CD4-positive, alpha-beta T cell treated with Interleukin-12 subunit alpha and Interleukin-12 subunit beta, for 1 hour (primary cell): ENCODE data around the gene GLB1L3.
"Not testable (repeated sequence)": the region's sequence is repeated elsewhere in the genome, so short reads cannot be mapped to it uniquely, and the experiment has no call there.

Experiments used
- DNase-seq: peaks from one replicate; pipeline ENCODE4 v3.0.0-alpha.2; 2020

GLB1L3 gene

DNA sequence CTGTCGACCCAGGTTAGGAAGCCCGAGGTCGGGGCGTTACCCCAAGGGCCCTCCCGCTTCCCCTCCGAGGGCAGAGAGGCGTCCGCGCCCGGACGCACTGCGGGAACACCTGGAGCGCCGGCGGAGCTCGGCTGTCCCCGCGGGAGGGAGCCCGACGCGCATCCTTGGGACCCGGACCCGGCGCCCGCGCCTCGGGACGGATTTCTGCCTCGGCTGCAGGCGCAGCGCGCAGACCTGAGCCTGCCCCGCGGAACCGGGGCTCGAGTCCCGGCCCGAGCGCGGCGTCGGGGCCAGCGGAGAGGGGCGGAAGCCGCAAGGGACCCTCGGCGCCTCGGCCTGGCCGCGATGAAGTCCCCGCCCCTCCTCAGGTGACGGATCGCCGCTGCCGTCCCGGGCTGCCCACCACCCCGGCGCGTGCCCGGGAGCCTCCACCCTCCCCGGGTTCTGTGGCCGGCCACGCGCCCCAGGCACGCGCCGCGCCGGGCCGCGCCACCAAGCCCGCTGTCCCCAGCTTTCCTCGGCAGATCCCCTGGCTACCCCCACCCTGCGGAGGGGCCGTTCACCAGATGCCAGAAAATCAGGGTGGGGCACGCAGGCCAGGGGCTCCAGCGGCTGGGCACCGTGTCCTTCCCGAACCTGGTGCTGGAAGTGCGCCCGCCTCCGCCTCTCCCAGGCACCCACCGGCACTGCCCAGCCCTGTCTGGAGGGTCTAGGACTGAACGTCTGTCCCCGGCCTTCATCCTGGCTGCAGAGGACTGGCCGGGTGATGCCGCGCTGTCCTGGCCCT, 410 bp downstream of the GLB1L3 start:
- no peak for DNase-seq

DNA sequence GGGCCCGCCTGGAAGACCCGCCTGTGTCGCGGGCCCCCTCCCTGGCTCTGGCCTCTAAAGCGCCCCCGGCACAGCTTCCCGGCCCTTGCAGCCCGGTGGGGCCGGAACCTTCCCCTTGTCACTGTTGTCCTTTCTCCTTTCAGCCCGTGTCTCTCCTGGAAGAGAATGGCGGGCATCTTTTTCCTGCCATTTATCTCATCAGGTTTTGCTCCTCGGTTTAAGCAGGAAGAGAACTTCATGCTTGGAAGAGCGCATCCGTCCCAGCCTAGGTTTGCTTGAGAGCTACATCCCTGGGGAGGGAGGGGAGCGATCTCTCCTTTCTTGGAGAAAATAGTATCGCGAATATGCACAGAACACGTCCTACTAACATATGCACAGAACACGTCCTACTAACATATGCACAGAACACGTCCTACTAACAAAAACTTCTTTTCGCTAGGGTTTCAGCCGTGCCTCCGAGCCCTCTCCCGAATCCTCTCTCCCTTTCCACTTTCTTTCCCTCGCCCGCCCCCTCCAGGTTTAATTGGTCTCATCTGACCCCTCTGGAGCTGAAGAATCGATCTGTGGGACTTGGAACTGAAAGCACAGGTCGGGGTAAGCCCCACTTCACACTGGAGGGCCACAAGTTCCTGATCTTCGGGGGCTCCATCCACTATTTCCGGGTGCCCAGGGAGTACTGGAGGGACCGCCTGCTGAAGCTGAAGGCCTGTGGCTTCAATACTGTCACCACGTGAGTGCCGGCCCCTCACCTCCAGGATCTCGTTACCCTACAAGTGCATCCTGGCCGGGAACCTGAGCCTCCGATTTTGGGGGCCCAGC, 1.2 kb downstream of the GLB1L3 start:
- no peak for DNase-seq

DNA sequence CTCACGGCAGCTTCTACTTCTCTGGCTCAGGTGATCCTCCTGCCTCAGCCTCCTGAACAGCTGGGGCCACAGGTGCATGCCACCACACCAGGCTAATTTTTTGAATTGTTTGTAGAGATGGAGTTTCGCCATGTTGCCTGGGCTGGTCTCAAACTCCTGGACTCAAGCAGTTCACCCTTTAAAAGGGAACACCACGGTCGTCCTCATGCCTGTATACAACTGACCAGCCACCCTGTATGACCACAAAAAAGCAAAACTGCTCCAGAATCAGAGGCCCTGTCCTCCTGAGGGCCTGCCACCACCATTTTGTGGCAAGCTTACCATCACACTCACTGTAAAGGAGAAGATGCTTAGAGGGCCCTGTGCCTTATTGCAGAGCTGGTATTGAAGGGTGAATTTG, 2.2 kb downstream of the GLB1L3 start:
- DNase-seq, result no peak

DNA sequence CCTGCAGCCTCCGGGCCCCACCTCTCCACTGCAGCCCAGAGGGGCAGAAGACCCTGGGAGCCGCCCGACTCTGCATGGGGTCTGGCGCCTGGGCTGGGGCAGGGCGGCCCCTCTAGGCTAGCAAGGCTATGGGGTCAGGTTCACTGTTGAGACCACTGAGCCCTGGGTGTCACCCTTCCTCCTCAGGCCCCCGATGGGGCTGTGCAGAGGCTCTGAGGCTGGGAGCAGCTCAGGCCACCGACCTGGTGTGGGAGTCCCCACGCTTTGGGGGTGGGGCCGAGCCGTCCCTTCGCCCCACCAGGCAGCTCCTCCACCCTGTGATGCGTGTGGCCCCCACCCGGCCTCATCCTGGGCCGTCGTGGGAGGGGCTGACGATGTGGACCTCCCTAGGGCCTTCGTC, 5.5 kb downstream of the GLB1L3 start:
- not testable (repeated sequence) for DNase-seq

DNA sequence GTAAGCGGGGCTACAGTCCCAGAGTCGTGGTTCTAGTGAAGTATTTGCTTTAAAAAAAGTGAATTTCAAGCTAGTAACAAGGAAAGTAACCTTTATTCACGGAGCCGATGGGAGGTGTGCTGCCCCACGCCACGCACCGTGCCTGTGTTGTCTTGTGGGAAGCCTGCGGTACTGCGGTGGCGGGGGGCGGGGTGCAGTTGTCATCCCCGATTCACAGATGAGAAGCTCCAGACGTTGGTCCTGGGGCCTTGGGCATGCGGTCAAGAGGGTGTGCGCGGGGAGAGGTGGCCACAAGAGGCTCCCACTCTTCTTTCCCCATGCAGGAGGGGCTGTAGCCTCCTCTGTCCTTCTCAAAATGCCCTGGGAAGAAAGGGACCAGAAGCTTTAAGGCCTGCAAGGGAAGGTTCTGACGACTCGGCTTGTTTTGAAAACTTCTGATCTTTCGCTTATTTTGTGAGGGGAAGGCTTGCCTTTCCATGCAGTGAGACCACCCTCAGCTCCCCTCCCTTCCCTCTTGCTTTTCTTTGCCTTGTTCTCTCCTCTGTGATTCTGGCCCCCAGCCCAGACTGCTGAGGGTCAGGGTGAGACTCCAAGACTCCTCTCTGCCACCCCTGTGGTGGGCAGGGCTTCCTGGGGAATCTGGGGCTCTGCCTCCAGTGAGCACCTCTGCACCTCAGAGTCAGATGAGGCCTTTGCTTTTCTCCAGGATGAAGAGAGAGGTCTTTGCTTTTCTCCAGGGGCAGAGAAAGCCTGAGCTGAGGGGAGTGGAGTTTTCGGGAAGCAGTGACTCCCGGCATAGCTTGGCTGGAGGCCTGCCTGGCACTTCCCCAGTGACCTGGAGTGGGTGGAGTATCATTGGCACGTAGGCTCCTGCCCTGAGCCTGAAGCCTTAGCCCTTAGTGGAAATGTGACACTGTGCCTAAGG, 6.2 kb downstream of the GLB1L3 start:
- DNase-seq, result no peak

DNA sequence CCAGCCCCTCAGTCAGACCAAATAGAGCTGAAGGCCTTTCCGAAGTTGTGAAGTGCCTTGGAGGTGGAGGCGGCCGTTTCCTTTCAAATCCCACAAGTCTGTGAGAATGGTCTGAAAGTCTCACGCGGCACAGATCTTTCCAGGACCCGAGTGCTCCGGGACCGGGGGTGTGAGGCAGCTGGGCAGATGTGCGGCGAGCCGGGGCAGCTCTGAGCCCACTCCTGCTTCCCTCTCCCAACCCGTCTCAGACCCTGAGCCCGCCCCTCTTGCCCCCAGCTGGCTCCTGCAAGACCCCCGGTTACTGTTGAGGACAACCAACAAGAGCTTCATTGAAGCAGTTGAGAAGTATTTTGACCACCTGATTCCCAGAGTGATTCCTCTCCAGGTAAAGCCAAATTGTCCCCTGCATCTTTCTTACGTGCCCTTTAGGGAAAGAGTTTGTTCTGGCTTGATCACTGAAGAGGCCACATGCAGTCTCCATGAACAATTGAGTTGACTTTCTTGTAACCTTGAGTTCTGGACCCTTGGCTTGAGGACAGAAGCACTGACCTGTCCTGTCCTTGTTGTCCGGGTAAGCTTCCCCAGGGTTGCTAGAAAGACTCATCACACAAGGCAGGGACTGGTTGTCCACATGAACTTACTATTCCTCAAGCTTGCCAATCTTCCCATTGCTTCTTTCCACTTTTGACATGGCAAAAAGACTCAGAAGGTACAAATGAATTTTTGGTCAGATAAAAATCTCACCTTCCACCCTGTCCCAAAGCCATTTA, 7.5 kb downstream of the GLB1L3 start:
- no peak for DNase-seq

DNA sequence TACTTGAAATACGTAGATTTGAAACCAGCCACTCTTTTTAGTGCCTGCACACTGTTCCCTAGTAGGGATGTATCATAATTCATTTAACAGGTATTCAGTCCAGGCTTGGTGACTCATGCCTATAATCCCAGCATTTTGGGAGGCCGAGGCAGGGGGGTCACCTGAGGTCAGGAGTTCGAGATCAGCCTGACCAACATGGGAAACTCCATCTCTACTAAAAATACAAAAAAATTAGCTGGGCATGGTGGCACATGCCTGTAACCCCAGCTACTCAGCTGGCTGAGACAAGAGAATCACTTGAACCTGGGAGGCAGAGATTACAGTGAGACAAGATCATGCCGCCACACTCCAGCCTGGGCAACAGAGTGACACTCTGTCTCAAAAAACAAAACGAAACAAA, 8.2 kb downstream of the GLB1L3 start:
- DNase-seq, result not testable (repeated sequence)

DNA sequence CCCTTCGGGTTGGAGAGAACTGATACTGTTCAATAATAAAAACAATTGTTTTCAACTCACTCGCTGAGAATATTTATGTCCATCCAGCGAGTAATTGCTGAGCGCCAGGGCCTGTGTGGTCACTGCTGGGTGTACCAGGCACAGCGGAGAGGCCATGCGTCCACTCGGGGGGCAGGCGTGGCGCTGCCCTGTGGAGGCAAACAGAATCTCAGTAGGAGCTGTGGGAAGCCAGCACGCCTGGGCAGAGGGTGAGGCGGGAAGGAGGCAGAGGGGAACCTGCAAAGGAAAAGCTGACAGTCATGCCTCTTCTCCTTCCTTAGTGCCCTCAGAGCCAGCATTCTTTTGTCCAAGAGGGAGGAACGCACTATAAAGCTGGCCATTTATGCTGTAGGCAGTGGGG, 11.4 kb downstream of the GLB1L3 start:
- no peak for DNase-seq

DNA sequence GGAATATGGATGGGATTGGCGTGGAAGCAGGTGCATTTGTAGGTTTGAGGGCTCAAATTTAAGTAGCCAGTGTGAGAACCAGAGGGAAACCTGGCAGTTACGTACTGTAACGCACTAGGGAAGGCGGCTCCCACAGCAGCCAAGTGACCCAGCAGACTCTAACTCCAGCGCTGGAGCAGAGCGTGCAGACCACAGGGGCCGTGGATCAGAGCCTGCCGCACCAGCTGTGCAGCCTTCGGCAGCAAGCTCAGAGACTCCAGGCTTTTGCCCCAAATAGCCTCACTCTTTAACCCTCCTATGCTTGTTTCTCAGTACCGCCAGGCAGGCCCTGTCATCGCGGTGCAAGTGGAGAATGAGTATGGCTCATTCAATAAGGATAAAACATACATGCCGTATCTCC, 12.3 kb downstream of the GLB1L3 start:
- DNase-seq, result no peak

DNA sequence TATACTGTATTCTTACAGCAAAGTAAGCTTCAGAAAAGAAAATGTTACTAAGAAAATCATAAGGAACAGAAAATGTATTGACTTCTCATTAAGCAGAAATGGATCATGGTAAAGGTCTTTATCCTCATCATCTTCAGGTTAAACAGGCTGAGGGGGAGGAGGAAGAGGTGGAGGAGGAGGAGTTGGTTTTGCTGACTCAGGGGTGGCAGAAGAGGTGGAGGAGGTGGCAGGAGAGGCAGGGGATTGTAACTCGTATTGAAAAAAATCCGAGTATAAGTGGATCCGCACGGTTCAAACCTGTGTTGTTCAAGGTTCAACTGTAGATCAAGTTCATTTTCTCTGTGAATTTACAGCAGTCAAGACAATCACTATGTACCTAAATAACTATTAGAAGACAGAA, 13.0 kb downstream of the GLB1L3 start:
- no peak for DNase-seq

DNA sequence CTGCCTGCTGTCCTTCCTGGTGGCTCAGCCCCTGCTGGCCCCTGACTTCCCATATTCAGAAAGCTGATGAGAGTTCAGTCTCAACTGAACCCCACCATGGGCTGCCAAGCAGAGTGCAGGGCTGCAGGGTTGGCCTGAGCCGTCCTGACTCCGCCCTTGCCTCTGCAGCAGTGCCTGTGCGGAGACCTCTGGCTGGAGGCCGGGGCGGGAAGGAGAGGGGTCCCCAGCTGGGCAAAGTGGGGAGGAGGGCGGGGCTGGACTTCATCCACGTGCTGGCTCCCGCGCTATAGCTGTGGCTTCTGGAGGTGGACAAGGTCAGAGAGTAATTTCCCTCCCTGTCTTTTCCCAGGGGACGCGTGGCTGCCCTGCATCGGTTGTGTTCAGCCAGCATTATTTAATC, 13.6 kb downstream of the GLB1L3 start:
- no peak for DNase-seq

DNA sequence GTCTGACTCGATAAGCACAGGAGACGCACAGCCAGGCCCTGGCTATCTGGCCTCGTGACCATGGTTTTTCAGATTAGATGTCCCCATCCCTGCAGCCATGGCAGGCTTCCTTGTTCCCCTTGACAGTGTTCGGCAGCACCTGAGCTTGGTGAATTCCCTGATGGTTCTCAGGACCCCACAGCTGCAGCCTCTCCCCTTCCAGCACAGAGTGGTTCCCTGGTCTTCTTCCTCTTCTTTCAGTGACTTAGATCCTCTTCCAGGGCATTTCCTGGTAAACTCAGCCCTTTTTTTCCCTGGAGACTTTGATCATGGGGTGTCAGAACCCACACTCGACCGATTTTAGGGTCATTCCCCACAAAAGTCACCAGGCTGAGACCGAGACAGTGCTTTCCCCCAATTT, 14.5 kb downstream of the GLB1L3 start:
- no peak for DNase-seq

DNA sequence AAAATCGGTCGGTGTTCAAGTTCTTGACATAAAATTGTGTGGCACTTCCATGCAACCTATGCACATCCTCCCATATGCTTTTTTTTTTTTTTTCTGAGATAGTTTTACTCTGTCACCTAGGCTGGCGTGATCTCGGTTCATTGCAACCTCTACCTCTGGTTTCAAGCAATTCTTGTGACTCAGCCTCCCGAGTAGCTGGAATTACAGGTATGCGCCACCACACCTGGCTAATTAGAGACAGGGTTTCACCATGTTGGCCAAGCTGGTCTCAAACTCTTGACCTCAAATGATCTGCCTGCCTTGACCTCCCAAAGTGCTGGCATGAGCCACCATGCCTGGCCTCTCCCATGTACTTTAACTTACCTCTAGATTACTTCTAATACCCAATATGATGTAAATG, 15.0 kb downstream of the GLB1L3 start:
- no peak for DNase-seq

DNA sequence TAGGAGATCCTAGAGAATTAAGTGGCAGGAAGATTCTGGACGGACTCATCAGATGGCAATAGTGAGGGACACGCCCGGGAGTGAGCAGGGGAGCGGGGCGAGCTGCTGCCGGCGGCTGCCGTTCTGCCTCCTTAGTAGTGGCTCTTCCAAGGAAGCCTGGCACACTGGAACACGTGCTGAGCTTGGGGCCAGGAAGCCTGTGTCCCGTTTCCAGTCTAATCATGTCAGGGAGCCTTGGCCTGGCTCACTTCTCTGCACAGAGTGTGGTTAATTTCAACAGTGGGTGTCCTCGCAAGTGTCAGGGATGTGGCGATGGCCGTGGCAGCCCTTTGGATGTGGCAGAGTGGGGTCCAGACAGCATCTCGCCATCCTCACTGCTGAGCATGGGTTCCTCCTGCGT, 16.5 kb downstream of the GLB1L3 start:
- no peak for DNase-seq

DNA sequence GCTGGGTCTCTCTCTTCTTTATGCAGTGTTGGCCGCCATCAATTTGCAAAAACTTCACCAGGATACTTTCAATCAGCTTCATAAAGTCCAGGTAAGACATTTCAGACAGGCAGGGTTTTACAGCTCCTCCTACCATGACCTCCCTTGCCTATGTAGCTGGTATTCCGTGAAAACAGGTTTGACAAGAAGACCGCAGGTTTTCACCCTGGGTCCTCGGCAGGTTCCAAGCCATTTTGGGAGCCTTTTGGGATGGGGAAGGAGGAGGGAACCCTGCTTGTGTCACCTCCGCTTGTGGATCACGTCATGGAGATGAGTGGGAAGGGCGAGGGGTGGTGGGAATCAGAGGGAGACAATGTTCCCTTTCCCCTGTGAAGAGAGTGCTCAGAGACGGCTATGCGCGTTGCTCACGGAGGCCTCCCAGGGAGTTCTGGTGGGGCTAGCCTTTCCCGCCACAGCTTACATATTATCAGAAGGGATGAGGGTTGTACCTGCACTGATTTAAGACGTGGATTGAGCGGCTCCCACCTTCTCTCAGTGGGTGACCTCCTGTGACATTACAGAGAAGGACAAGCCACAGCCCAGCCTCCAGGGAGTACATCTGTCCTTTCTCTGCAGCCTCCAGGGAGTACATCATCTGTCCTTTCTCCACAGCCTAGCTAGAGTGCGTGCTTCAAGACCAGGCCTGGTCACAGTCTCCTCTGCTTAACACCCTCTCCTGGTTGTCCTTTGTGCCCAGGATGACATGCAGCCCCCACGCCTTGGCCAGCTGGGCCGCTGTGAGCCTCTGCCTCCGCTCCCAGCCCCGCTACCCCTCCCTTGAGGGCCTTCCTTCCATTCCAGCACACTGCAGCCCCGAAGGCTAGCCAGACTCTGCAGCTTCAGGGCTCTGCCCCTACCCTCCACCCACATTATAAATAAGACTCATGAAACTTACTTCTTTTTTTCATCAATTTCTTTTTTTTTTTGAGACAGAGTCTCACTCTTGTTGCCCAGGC, 17.2 kb downstream of the GLB1L3 start:
- DNase-seq, result no peak

DNA sequence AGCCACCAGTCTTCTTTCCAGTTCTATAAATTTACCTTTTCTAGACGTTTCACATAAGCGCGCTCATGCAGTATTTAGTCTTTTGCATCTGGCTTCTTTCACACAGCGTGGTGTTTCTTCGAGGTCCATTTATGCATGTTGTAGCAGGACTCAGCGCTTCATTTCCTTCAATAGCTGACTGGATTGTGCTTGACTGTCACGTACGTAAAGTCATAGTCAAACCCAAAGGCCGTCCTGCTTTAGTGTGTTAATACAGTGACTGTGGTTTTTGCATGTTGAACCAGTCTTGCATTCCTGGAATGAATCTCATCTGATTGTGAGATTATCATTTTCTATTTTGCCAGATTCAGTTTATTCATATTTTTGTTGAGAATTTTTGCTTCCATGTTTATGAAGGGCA, 18.5 kb downstream of the GLB1L3 start:
- DNase-seq, result no peak

DNA sequence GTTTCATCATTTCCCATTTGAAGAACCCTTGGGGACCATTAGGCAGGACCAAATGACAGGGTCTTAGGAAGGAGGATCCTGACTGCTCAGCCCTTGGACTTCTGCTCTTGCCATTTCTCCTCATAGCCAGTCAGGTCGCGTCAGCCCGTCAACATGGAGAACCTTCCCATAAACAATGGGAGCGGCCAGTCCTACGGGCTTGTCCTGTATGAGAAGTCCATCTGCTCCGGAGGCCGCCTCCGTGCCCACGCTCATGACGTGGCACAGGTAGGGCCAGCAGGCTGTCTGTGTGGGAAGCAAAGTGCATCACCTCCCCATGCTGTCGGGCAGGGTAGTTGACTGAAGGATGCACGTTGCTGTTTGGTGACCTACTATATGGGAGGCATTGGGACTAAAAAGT, 36.0 kb downstream of the GLB1L3 start:
- DNase-seq, result no peak

DNA sequence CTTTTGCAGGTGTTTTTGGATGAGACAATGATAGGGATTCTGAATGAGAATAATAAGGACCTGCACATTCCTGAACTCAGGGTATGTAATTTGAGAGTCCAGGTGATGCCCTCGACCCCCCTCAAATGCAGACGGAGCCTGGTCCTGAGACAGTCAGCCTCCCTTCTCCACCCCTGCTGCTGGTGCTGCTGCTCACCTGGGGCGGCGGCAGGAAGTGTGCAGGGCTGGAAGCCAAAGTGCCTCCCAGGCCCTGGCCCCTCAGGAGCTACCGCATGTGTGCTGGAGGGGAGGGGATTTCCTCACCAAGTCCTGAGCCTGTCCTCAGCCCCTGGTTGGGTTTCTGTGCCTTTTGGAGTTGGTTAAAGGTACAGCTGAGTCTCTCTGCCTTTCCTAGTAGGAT, 36.6 kb downstream of the GLB1L3 start:
- no peak for DNase-seq

DNA sequence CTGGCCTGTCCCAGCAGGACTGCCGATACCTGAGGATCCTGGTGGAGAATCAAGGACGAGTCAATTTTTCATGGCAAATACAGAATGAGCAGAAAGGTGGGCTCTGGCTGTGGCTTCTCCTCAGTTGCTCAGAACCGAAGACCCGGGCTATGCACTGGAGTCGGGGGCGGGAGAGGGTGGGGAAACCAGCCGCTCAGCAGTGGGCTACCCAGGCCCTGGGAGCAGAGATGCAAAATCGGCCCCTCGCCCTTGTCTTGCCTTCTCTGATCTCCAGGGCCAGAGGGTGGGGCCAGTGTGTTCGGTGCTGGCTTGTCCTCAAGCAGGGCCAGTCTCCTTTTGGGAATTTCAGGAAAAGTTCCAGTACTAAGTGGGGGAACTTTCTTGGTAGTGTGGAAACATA, 37.2 kb downstream of the GLB1L3 start:
- DNase-seq, result no peak

DNA sequence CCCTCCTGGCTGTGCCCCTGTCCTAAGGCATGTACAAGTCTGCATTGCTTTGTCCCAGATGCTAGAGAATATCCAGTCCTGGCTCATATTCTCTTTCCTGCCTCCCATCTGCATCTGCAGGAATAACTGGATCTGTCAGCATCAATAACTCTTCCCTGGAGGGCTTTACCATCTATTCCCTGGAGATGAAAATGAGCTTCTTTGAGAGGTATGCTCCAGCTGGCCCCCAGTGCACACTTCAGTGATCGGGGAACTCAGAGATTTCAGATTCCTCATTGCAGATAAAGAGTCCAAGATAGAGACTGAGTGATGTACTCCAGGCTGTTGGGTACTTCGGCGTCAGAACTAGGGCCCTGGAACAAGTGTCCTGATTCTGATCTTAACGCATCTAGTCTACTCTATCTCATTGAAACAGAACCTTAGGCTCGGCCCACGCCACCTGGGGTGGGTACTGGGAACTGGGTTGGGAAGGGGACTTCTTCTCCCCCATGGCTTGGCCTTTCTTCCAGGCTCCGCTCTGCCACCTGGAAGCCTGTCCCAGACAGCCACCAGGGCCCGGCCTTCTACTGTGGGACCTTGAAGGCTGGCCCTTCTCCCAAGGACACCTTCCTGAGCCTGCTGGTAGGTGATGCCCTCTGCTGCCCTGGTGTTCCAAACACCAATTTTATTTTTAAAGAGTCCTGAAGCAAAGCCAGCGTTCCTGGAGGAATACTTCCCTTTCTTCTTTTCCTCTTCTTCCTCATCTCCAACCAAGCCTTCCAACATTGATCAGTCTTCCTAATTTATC, 37.8 kb downstream of the GLB1L3 start:
- no peak for DNase-seq
